ENCODE results near the gene PPIE.
"Not testable (repeated sequence)": the region's sequence is repeated elsewhere in the genome, so short reads cannot be mapped to it uniquely, and the experiment has no call there.

- not testable (repeated sequence) for TF ChIP-seq REST (IDR thresholded peaks at IDR 0.05; ENCODE audit: low read depth, low read length); CTCF (IDR thresholded peaks at IDR 0.05); TAF1 (IDR thresholded peaks at IDR 0.05; ENCODE audit: borderline replicate concordance, low read depth, low read length); EP300 (IDR thresholded peaks at IDR 0.05; ENCODE audit: borderline replicate concordance in 1 of 2, low read depth in 1 of 2, low read length in 1 of 2); TEAD4 (IDR thresholded peaks at IDR 0.05; ENCODE audit: borderline replicate concordance, insufficient read depth); GATA2 (CRISPR knock-in tag; IDR thresholded peaks at IDR 0.05); YY1 (IDR thresholded peaks at IDR 0.05; ENCODE audit: low read depth); RFX5 (IDR thresholded peaks at IDR 0.05; ENCODE audit: low read length); ELF1 (IDR thresholded peaks at IDR 0.05); POLR2AphosphoS5 (IDR thresholded peaks at IDR 0.05; ENCODE audit: low read depth, low read length); RCOR1 (IDR thresholded peaks at IDR 0.05; ENCODE audit: low read length); TCF12 (IDR thresholded peaks at IDR 0.05)
- TF ChIP-seq, protein P1, sequence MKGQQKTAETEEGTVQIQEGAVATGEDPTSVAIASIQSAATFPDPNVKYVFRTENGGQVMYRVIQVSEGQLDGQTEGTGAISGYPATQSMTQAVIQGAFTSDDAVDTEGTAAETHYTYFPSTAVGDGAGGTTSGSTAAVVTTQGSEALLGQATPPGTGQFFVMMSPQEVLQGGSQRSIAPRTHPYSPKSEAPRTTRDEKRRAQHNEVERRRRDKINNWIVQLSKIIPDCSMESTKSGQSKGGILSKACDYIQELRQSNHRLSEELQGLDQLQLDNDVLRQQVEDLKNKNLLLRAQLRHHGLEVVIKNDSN (IDR thresholded peaks at IDR 0.05; ENCODE audit: borderline replicate concordance, low read depth): not testable (repeated sequence)
Measured at GRCh38 chr1:39763619-39764374, 25.1 kb downstream of the PPIE start.

Measured in SK-N-SH (cell line).